Measurements from ENCODE around the gene ZNF687. TPM values are rescaled to one million over a fixed set of nuclear protein-coding genes. Genes with fewer than 3 reads are reported as not detected.

The ZNF687 gene
- total RNA-seq, 1 experiment from 2014 or later, result 27.3 TPM

DNA sequence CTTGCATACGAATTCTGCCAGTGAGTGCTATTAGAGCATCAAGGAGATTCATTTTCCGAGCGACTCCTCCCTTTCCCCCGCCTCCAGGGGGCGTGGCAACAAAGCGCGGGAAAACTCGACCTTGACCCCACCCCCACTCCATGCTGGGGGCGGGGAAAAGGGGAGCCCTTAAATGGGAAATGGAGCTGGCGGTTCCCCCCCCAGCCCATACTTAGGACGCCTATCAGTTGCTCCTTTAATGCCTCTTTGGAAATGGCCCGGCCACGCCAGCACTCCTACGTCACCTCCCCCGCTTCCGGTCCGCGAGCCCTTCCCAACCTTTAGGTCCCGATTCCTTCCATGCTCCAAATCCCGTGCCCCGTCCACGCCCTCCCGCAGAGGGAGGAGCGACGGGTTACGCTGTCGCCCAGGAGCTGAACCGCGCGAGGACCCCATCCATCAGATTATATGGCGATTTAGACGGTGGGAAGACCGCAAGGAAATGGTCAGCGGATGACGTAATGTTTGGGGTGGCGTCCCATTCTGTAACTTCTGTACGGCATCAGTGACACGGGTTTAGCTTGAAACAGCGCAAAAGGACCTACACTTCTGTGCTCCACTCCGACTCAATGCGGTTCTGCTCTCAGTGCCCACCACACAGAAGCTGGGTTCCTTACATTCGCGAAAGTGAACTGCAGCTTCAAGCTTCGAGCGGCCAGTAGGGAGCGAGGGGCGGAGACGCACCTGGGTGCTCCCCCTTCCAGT is 702 bp upstream of the ZNF687 start:
- DNase-seq (ENCODE audit: low read depth), result peak; percentile 98

DNA sequence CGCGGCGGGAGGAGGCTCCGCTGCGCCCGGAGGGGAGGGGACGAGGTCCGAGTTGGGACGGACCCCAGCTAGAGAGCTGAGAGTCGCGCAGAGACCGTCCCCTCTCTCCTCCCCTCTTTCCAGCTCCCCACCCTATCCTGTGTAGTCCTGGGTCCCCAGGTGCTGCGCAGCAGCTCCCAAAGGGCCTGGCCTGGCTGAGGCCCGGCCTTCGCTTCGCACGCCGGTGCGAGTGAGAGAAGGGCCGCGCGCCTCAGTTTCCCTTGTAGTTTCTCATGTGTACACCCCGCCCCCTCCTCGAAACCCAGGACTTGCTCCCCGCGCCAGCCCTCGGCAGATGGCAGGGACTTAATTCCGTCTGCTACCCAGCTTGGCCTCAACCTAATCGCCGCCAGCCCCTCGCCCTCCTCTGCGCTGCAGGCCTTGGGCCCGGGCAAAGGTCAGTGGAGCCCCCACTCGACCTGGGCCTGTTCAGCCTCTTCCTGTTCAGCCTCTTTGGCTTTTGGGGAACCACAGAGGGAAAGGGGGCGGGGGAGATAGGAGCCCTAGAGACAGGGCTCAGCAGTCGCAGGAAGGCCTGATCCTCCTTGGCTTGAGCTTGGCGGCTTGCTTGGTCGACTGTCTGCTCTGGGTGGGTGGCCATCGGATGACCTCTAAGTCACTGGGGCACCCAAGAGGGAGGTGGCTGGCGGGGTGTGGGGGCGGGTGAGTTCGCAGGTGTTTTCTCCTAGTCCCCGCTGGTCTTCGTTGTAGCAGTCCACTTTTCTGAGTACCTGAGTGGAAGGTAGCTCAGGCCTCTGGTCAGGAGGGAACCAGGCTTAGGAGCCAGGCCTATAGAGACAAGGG is 1.0 kb downstream of the ZNF687 start:
- peak; percentile 27 for DNase-seq (ENCODE audit: low read depth)

DNA sequence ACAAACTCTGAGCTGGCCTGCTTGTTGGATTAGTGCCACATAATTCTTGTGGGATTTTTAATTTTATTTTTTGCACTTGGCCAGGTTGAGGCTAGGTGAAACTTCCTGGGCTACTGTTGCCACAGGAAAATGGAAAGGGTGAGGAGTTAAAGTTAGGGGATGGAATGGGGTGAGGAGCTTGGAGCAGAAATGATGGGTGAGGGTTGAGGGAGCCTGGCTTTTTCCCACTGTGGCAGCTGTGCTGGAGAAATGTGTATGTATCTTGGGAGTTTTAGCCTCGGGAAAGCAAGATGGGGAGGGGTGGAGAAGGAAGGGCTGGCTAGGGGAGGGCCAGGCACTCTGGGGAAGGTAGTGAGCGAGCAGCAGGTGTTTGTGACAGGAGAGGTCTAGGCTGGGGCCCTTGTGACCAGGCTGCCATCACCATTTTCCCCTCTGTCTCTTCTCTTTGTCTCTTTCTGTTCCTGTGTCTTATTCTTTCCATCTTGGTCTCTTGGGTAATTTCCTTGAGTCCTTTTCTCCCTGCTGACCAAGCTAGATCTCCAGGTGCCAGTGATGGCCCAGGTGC is 2.0 kb downstream of the ZNF687 start:
- DNase-seq (ENCODE audit: low read depth), result no peak

DNA sequence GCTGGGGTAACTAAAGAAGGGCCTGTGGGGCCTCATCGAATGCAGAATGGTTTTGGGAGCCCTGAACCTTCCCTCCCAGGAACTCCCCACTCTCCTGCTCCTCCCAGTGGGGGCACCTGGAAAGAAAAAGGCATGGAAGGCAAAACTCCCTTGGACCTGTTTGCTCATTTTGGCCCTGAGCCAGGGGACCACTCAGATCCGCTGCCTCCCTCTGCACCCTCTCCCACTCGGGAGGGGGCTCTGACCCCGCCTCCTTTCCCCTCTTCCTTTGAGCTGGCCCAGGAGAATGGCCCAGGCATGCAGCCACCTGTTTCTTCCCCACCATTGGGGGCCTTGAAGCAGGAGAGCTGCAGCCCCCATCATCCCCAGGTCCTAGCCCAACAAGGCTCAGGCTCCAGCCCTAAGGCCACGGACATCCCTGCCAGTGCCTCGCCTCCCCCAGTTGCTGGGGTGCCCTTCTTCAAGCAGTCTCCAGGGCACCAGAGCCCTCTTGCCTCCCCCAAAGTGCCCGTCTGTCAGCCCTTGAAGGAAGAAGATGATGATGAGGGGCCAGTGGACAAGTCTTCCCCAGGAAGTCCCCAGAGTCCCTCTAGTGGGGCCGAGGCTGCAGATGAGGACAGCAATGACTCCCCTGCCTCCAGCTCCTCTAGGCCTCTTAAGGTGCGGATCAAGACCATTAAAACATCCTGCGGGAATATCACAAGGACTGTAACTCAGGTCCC is 4.7 kb downstream of the ZNF687 start:
- no peak for DNase-seq (ENCODE audit: low read depth)

DNA sequence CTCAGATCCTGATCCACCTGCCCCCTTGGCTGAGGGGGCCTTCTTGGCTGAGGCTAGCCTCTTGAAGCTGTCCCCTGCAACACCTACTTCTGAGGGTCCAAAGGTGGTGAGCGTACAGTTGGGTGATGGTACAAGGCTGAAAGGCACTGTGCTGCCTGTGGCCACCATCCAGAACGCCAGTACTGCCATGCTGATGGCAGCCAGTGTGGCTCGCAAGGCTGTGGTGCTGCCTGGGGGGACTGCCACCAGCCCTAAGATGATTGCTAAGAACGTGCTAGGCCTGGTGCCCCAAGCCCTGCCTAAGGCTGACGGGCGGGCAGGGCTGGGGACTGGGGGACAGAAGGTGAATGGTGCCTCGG is 5.2 kb downstream of the ZNF687 start:
- no peak for DNase-seq (ENCODE audit: low read depth)

DNA sequence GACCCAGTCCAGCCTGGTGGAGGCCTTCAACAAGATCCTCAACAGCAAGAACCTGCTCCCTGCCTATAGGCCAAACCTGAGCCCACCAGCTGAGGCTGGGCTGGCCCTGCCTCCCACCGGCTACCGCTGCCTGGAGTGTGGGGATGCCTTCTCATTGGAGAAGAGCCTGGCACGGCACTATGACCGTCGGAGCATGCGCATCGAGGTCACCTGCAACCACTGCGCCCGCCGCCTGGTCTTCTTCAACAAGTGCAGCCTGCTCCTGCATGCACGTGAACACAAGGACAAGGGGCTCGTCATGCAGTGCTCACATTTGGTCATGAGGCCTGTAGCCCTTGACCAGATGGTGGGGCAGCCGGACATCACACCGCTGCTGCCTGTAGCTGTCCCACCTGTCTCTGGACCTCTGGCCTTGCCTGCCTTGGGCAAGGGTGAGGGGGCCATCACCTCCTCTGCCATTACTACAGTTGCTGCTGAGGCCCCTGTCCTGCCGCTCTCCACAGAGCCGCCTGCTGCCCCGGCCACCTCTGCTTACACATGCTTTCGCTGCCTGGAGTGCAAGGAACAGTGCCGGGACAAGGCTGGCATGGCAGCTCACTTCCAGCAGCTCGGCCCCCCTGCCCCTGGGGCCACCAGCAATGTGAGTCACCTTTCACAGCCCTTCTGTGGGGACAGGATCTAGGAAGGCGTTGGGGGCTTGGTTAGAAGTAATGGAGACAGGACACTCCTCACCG is 5.8 kb downstream of the ZNF687 start:
- no peak for DNase-seq (ENCODE audit: low read depth)

DNA sequence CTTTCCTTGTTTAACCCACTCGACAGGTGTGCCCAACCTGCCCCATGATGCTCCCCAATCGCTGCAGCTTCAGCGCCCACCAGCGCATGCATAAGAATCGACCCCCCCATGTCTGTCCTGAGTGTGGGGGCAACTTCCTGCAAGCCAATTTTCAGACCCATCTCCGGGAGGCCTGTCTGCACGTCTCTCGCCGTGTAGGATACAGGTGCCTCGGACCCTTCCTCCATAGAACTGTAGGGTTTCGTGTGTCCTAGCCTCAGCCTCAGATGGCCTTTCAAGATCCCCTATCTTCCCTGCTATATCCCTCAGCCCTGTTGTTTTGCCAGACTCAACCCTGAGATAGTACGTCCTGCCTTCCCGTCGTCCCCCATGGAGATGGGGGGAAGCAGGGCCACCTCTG is 6.4 kb downstream of the ZNF687 start:
- no peak for DNase-seq (ENCODE audit: low read depth)

DNA sequence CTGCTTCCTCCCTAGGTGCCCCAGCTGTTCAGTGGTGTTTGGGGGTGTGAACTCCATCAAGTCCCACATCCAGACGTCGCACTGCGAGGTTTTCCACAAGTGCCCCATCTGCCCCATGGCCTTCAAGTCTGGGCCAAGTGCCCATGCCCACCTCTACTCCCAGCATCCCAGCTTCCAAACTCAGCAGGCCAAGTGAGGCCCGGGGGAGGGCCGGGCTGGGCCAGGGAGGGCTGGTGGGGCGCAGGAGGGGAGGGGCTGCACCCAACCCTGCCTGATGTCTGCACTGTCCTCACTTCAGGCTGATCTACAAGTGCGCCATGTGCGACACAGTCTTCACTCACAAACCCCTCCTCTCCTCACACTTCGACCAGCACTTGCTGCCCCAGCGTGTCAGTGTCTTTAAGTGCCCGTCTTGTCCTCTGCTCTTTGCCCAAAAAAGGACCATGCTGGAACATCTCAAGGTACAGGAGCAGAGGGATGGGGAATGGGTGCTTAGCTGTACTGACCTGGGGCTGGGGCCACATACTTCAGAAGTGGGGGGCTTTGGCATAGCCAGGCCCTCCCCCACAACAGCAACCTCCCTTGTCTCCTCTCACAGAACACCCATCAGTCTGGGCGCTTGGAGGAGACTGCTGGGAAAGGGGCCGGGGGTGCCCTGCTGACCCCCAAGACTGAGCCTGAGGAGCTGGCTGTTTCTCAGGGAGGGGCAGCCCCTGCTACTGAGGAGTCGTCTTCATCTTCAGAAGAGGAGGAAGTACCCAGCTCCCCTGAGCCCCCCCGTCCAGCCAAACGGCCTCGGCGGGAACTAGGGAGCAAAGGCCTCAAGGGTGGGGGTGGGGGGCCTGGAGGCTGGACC is 7.2 kb downstream of the ZNF687 start:
- no peak for DNase-seq (ENCODE audit: low read depth)

DNA sequence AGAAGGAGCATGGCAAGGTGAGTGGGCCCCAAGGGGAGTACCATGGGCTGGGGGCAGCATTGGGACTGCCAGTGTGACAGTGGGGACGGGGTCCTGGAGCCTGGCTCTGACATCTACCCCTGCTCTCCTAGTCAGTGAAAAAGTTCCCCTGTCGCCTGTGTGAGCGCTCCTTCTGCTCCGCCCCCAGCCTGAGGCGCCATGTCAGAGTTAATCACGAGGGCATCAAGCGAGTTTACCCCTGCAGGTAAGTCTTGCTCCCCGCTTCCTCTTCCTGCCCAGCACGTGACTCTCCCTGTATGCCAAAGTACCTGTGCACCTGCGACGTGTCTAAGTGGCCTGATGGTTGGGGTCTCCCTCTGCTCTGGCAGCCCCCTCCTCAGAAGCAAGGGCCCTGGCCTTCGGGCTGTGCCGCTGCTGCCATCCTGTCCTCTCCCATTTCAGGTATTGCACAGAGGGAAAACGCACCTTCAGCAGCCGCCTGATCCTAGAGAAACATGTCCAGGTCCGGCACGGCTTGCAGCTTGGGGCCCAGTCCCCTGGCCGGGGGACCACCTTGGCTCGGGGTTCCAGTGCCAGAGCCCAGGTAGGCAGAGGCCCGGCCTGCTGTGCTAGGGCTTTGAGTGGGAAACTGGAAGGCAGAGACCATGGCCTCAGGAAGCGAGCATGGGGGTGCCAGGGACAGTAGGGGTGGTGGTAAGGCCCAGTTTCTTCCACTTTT is 8.1 kb downstream of the ZNF687 start:
- DNase-seq (ENCODE audit: low read depth), result no peak

DNA sequence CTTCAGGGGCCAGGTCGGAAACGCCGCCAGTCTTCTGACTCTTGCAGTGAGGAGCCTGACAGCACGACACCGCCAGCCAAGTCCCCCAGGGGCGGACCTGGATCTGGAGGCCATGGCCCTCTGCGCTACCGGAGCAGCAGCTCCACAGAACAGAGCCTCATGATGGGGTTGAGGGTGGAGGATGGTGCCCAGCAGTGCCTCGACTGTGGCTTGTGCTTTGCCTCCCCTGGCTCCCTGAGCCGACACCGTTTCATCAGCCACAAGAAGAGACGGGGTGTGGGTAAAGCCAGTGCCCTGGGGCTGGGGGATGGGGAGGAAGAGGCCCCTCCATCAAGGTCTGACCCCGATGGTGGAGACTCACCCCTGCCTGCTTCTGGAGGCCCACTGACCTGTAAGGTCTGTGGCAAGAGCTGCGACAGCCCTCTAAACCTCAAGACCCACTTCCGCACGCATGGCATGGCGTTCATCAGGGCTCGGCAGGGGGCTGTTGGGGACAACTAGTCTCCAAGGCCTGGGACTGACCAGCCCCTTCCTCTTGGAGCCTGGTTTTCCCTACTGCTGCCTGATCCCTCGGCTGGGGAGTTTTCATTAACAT is 8.7 kb downstream of the ZNF687 start:
- no peak for DNase-seq (ENCODE audit: low read depth)

DNA sequence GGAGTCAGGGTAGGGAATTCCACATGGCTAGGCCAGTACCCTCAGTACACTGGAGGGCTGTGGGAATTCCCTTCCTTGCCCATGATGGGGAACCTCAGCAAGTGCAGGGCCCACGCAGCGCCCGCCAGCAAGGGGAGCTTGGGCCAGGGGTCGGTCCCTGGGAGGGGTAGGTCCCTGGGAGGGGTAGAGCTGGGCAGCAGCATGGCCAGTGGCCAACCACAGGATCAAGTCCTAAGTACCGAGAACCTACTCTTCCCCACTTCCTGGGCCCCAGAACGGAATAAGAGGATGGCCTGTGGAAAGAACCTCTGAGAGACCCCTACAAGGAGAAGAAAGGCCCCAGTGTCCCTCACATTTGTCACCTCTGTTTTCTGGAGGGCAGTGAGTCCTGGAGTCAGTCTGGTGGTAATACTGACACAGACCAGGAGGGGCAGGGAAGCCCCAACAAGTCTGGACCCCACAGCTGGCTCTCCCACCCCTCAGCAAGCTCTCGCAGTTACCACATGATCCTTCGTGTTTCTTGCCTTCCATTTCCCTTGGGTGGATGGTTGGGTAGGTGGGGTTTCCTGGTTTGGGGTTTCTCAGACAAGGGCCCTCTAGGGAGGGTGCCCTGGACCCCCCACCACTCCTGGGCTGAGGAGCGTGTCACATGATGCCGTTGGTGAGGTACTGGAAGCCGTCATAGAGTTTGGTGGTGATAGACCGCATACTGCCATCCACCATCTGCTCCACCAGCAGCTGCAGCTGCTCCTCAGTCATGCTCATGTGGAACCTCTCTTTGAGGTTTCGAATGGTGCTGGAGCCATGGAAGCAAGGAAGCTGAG is 10.3 kb downstream of the ZNF687 start:
- DNase-seq (ENCODE audit: low read depth), result no peak

DNA sequence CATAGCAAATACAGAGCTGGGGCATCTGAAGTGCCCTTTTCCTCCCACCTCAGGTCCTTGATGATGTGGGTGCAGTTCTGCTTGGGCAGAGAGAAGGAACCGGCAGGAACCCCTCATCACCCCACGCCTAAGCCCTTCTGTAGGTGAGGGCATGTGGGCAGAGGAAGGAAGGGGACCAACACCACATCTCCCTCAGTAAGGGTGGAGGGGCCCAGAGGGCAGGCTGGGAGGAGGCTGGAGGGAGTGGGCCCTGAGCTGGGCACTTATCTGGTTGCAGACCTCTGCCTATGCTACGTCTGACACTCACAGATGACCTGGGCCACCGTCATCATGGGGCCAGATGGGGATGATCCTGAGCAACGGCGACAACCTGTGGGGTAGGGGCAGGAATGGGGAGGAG is 11.0 kb downstream of the ZNF687 start:
- no peak for DNase-seq (ENCODE audit: low read depth)

DNA sequence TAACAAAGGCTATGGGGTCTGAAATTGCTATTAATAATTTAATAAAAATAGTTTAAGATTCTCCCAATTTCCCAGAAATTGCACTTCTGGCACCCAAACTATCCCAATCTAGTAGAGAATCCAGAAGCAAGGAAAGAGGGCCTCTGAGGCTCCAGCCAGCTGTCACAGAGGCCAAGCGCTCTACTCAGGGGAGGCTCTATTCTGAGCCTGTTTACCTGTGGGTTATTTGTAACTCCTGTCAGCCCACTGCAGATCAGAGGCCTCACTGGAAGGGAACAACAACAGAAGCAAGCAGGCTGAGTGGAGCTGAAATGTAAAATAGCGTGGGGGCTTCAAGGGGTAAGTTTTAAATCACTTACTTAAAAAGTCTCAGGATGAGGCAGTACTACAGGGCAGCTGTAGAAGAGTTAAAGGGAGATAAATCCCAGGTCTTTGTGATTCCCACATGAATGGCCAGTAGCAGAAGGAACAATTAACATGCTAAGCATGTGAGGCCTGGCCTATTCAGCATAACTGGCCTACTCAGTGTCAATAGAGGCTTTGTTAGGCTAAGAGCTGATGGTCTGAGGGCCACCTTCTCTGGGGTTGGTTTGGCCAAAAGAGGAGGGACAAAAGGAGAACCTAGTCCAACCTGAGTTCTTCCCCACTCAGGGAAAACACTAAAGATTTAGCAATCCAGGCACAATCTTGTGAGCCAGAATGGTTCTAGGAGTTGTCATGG is 12.8 kb downstream of the ZNF687 start:
- DNase-seq (ENCODE audit: low read depth), result no peak

DNA sequence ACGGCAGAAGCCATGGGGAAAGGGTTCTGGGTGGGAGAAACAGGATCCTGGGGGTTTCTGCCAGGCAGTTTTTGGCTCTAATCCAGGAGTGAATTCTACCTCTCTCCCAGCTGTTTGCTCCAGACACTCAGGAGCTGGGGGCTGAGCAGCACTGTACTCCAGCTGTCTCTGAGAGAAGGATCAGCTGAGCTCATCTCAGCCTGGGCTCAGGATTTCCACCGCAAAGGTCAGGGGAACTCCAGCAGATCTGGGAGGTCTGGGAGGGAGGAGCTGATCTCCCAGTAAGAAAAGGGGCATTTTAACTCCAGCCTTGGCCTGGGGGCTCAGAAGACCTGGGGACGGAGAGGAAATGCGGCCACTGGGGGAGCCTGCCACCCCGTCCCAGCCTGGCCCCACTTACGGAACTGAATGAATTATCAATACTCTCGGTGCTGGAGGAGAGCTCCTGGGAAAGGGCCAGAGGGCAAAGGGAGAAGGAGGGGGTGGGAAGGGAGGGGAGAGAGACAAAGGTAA is 27.8 kb downstream of the ZNF687 start:
- DNase-seq (ENCODE audit: low read depth), result no peak

DNA sequence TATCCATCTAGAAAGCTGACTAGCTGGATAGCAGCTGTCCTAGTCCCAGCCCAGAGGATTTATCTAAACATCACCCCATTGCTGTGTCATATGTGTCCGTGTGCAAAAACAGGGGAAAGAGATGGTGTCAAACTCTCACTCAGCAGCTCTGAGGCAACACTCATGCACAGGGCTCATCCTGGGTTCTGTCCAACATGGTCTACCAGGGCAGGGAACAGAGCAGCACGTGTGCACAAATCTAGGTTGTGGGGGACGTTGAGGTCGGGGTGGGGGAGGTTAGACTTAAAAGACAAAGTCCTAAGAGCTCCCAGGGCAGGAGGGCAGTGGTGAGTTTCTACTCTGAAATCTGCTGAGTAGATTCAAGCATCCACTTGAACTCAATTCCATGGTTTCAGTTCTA is 28.9 kb downstream of the ZNF687 start:
- no peak for DNase-seq (ENCODE audit: low read depth)

DNA sequence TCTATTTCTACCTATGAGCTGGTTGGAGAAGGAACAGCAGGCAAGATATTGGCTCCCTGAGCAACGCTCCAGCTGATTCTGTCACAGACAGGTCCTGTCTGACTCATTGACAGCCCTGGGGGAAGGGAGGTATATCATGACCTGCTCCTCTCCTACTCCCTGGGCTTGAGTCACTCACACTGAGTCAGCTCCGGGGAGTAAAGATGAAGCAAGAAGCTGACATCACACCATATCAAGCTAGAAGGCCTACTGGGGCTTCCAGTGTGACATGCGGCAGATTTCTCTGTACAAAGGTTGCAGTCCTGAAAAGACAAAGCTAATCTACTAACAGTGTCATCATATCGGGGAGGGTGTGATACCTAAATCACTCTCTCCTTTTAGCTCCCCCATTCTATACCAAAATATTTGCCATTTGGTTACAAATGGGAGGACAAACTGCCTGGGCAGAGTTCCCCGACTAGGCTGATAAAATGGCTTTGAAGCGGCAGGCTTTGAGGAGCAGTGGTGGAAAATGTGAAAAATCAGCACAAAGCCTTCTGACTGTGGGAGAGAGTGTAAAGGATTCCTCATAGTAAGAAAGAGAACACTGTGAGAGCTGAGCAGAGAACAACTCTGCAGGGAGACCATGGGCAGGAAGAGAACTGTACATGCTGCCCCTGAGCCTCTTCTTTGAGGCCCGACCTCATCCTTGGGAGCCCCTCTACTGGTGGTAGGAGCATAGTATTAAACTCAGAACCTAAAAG is 29.7 kb downstream of the ZNF687 start:
- DNase-seq (ENCODE audit: low read depth), result peak; percentile 100

DNA sequence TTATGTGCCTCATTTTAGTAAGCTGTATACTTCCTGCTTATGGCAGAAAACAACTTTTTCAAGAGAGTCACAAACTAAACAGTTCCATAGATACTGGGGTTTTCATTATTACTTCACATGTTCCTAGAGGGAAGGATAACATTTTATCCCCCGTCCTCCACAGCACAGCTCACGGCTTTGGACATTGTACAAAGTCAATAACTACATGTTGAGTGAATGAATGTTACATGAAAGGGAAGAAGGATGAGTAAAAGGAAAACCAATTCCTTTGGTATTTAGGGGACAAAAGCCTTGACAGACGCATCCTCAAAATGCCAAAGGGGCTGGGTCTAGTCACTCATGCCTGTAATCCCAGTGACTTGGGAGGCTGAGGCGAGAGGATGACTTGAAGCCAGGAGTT is 30.3 kb downstream of the ZNF687 start:
- DNase-seq (ENCODE audit: low read depth), result no peak
